HCT116 (cell line): ENCODE results near the gene CDH24. TPM values are rescaled to one million over a fixed set of nuclear protein-coding genes. Genes with fewer than 3 reads are reported as not detected.

ENCODE experiments used
- ATAC-seq: fragments of 200-7000 bp; cut with Tn5 transposase; 2 replicates; pipeline ENCODE4 v1.9.1; 2020; ENCODE audit warnings: mild to moderate bottlenecking, moderate library complexity
- BruUV-seq: library from RNA; stranded (reverse); fragments of 400-500 nt; replicated peaks from 2 replicates; lab custom pipeline; 2021; lab: Mats Ljungman, UMichigan
- CTCF ChIA-PET: fragments of 300-600 bp; sonication (Branson Sonifier 250); formaldehyde crosslinking; loops from one replicate; lab custom pipeline; 2021; ENCODE audit warnings: antibody characterized with exemption; lab: Charles Lee
- POLR2A ChIA-PET: fragments of 300-600, 350-600 bp; sonication (Branson Sonifier 250); formaldehyde crosslinking; loops from one replicate; lab custom pipeline; 2021; ENCODE audit warnings: antibody characterized with exemption; lab: Charles Lee
- RAD21 ChIA-PET, 2 experiments: fragments of 300-600 bp; sonication (Branson Sonifier 250); formaldehyde crosslinking; loops; one replicate each; lab custom pipeline; 2023; ENCODE audit warnings: low total read pairs in 2 of 2; ENCODE audit not compliant: uncharacterized antibody in 2 of 2, unreplicated experiment in 2 of 2, low non-redundant PET in 1 of 2; lab: Charles Lee
- DNase-seq: peaks from one replicate; pipeline ENCODE4 v3.0.0-alpha.2; 2010; ENCODE audit warnings: low read depth, low spot score
- H2AFZ ChIP-seq: fragments of 200-600 bp; shearing (Covaris generic), sonication (generic); 2 replicates; pipeline ENCODE4 v1.6.1; 2017; ENCODE audit warnings: low read depth, mixed run types, mixed read lengths, antibody characterized with exemption, low read length; ENCODE audit not compliant: poor library complexity, severe bottlenecking
- H3K27ac ChIP-seq: 2 replicates; pipeline ENCODE4 v1.5.1; 2012; ENCODE audit warnings: low read depth, low read length
- H3K27me3 ChIP-seq: fragments of 200-600 bp; sonication (generic); 2 replicates; pipeline ENCODE4 v1.6.1; 2016; ENCODE audit warnings: mixed run types, low read length, mixed read lengths; ENCODE audit not compliant: insufficient read depth
- H3K36me3 ChIP-seq, 2 experiments: fragments of 200-500 bp in 1 of 2; fragments of 200-600 bp in 1 of 2; sonication (Bioruptor generic) in 1 of 2; sonication (generic) in 1 of 2; 2 replicates each; pipeline versions ENCODE4 v1.5.1 to v1.6.1; 2014 to 2016; ENCODE audit warnings: low read length in 2 of 2, inconsistent platforms in 1 of 2, mixed read lengths in 1 of 2, mixed run types in 1 of 2; ENCODE audit not compliant: insufficient read depth in 2 of 2, control insufficient read depth in 1 of 2
- H3K4me1 ChIP-seq, 2 experiments: fragments of 200-600 bp in 1 of 2; sonication (generic) in 1 of 2; 2 replicates each; pipeline versions ENCODE4 v1.5.1 to v1.6.1; 2012 to 2017; ENCODE audit warnings: low read length in 2 of 2, inconsistent platforms in 1 of 2, mild to moderate bottlenecking in 1 of 2, mixed read lengths in 1 of 2, mixed run types in 1 of 2, moderate library complexity in 1 of 2; ENCODE audit not compliant: insufficient read depth in 2 of 2, control insufficient read depth in 1 of 2
- H3K4me2 ChIP-seq: fragments of 200-600 bp; sonication (generic); 2 replicates; pipeline ENCODE4 v1.6.1; 2017; ENCODE audit warnings: mixed run types, low read length, mixed read lengths
- H3K4me3 ChIP-seq, 2 experiments: fragments of 200-600 bp in 1 of 2; sonication (generic) in 1 of 2; replicated peaks in 1 of 2; 2 replicates each; pipeline ENCODE4 v1.5.1; 2011 to 2016; ENCODE audit warnings: low read length in 2 of 2, control low read depth in 1 of 2, low read depth in 1 of 2, mild to moderate bottlenecking in 1 of 2, mixed read lengths in 1 of 2, mixed run types in 1 of 2
- H3K79me2 ChIP-seq: fragments of 200-600 bp; sonication (generic); 2 replicates; pipeline ENCODE4 v1.6.1; 2017; ENCODE audit warnings: mild to moderate bottlenecking, mixed run types, low read length, moderate library complexity, mixed read lengths; ENCODE audit not compliant: insufficient read depth
- H3K9ac ChIP-seq: fragments of 200-600 bp; sonication (generic); 2 replicates; pipeline ENCODE4 v1.6.1; 2016; ENCODE audit warnings: low read length, mixed read lengths
- H3K9me2 ChIP-seq: fragments of 200-600 bp; sonication (generic), shearing (Covaris generic); 2 replicates; pipeline ENCODE4 v1.6.1; 2017; ENCODE audit warnings: mixed run types, mild to moderate bottlenecking, moderate library complexity; ENCODE audit not compliant: insufficient read depth
- H3K9me3 ChIP-seq, 2 experiments: fragments of 200-500 bp in 1 of 2; fragments of 200-600 bp in 1 of 2; sonication (Bioruptor generic) in 1 of 2; sonication (generic) in 1 of 2; 2 replicates each; pipeline ENCODE4 v1.6.1; 2014 to 2017; ENCODE audit warnings: low read length in 2 of 2, mixed read lengths in 2 of 2, inconsistent platforms in 1 of 2, low read depth in 1 of 2, mild to moderate bottlenecking in 1 of 2, mixed run types in 1 of 2, moderate library complexity in 1 of 2; ENCODE audit not compliant: control insufficient read depth in 1 of 2, insufficient read depth in 1 of 2
- H4K20me1 ChIP-seq: fragments of 200-600 bp; sonication (generic), shearing (Covaris generic); 2 replicates; pipeline ENCODE4 v1.6.1; 2017; ENCODE audit warnings: mixed run types, mild to moderate bottlenecking, moderate library complexity; ENCODE audit not compliant: insufficient read depth
- CBX3 ChIP-seq: IDR thresholded peaks from 2 replicates; pipeline ENCODE4 v1.6.1; 2012; ENCODE audit warnings: low read depth
- CTCF ChIP-seq, 3 experiments: fragments of 200-600 bp in 1 of 3; sonication (generic) in 1 of 3; IDR thresholded peaks in 2 of 3; conservative IDR thresholded peaks in 1 of 3; 2 replicates each; pipeline ENCODE4 v1.5.1; 2012 to 2017; ENCODE audit warnings: low read depth in 2 of 3, low read length in 2 of 3, antibody characterized with exemption in 1 of 3, borderline replicate concordance in 1 of 3, control low read depth in 1 of 3, mild to moderate bottlenecking in 1 of 3, mixed read lengths in 1 of 3, mixed run types in 1 of 3, moderate library complexity in 1 of 3; ENCODE audit not compliant: insufficient read depth in 1 of 3
- JUND ChIP-seq: IDR thresholded peaks from 2 replicates; pipeline ENCODE4 v1.6.1; 2012
- REST ChIP-seq: IDR thresholded peaks from 2 replicates; pipeline ENCODE4 v1.6.1; 2012; ENCODE audit warnings: low read depth
- SIN3A ChIP-seq: IDR thresholded peaks from 2 replicates; pipeline ENCODE4 v1.6.1; 2012; ENCODE audit warnings: low read depth
- SP1 ChIP-seq: IDR thresholded peaks from 2 replicates; pipeline ENCODE4 v1.6.1; 2012; ENCODE audit warnings: low read depth
- TCF7L2 ChIP-seq: IDR thresholded peaks from 2 replicates; pipeline ENCODE4 v1.7.0; 2011; ENCODE audit warnings: borderline replicate concordance, inconsistent platforms; ENCODE audit not compliant: insufficient read depth, insufficient read length; ENCODE audit errors: extremely low read depth
- YY1 ChIP-seq: IDR thresholded peaks from 2 replicates; pipeline ENCODE4 v1.6.1; 2011; ENCODE audit warnings: low read length, low read depth, moderate library complexity, mild to moderate bottlenecking; ENCODE audit not compliant: insufficient replicate concordance; ENCODE audit errors: extremely low read depth
- ZBTB33 ChIP-seq: IDR thresholded peaks from 2 replicates; pipeline ENCODE4 v1.6.1; 2011; ENCODE audit warnings: mild to moderate bottlenecking, low read length, moderate library complexity; ENCODE audit not compliant: insufficient replicate concordance; ENCODE audit errors: extremely low read depth
- intact Hi-C: fragments of 100-400 bp; cut with micrococcal nuclease; formaldehyde crosslinking; loops from 2 replicates; pipeline ENCODE4 v1.10.0; 2022
- total RNA-seq: library from RNA; stranded (reverse); gene quantifications from one replicate; pipeline ENCODE4 v1.2.1, GENCODE V29; 2021; ENCODE audit not compliant: unreplicated experiment

Gene CDH24
- total RNA-seq, 1 experiment from 2014 or later, result 19.3 TPM

GRCh38 chr14:23089498-23090253, 32.4 kb upstream of the CDH24 start:
- Histone ChIP-seq H3K27me3 (no peaks in the 10 kb centered on the region), H3K9me3 (no peaks in the 10 kb centered on the region), H3K79me2 (peaks cover 82% of the 10 kb centered on the region), H3K9ac (no peak overlapping the region), H3K4me3 (no peak overlapping the region), H3K4me2 (no peak overlapping the region), H4K20me1 (peaks cover 6% of the 10 kb centered on the region; the same call in 1 of the 2 replicates), H3K9me2 (no peaks in the 10 kb centered on the region), H3K36me3 (peaks cover 56 to 58% of the 10 kb centered on the region in 2 experiments), H3K4me1 (peaks cover 4 to 9% of the 10 kb centered on the region in 2 experiments; a peak in 2 of 4 replicates), H3K27ac (no peak overlapping the region), H2AFZ (no peak overlapping the region)
- TF ChIP-seq CTCF (IDR thresholded peaks at IDR 0.05 in 2 of 3, conservative IDR thresholded peaks at IDR 0.05 in 1 of 3; ENCODE audit: borderline replicate concordance in 1 of 3, insufficient read depth in 1 of 3, low read depth in 2 of 3, low read length in 2 of 3) (no peak), CBX3 (no peak)
- CTCF ChIA-PET, result interaction anchor here (0.9 to 3.1 kb wide), 2 partner anchors 20 to 21 kb away, joined by 3 to 9 read pairs; no protein-coding TSS in a partner anchor
- ATAC-seq (no peak), DNase-seq (no peak)
- BruUV-seq, result no TSS peak
- RAD21 ChIA-PET, result no interaction called here
- POLR2A ChIA-PET, result no interaction called here
- intact Hi-C loops, result no loop called here

- Histone ChIP-seq H3K79me2 (peaks cover 56% of the 10 kb centered on the region), H3K9me3 (no peaks in the 10 kb centered on the region), H3K4me2 (no peak overlapping the region), H3K4me3 (no peak overlapping the region), H3K9me2 (no peaks in the 10 kb centered on the region), H3K4me1 (no peaks in the 10 kb centered on the region), H3K27me3 (no peaks in the 10 kb centered on the region), H3K36me3 (peaks cover 47 to 55% of the 10 kb centered on the region in 2 experiments), H3K9ac (no peak overlapping the region), H2AFZ (no peak overlapping the region), H4K20me1 (no peaks in the 10 kb centered on the region), H3K27ac (no peak overlapping the region)
- POLR2A ChIA-PET, result no interaction called here
- no TSS peak for BruUV-seq
- intact Hi-C loops, result no loop called here
- DNase-seq (no peak), ATAC-seq (no peak)
- CTCF ChIA-PET, result interaction anchor here (1.0 to 1.6 kb wide), 2 partner anchors 8 to 18 kb away, joined by 3 to 6 read pairs; partner anchors contain the start of gene ACIN1
- RAD21 ChIA-PET, result no interaction called here
- TF ChIP-seq CBX3 (no peak), SP1 (no peak), ZBTB33 (no peak), JUND (no peak), SIN3A (no peak), YY1 (no peak), REST (no peak), TCF7L2 (no peak)
Observed at GRCh38 chr14:23086565-23086964, 29.2 kb upstream of the CDH24 start.
